Spinal cord (tissue), 10 donors: ENCODE measurements around the gene NUAK1. TPM values are rescaled to one million over a fixed set of nuclear protein-coding genes. Genes with fewer than 3 reads are reported as not detected.

Experiments used
- DNase-seq, 6 donors: peaks; one replicate each; pipeline versions ENCODE4 v3.0.0 to v3.0.0-alpha.2; 2013 to 2015; ENCODE audit warnings: low spot score in 6 of 6, low read depth in 4 of 6
- H3K27ac ChIP-seq: one replicate; pipeline ENCODE4 v1.5.1; 2013; ENCODE audit warnings: low read depth, low read length, control low read depth
- H3K27me3 ChIP-seq: one replicate; pipeline ENCODE4 v1.6.1; 2013; ENCODE audit warnings: low read length; ENCODE audit not compliant: control insufficient read depth, insufficient read depth
- H3K36me3 ChIP-seq: one replicate; pipeline ENCODE4 v1.6.1; 2013; ENCODE audit warnings: low read length; ENCODE audit not compliant: control insufficient read depth, insufficient read depth
- H3K4me1 ChIP-seq: one replicate; pipeline ENCODE4 v1.6.1; 2013; ENCODE audit warnings: low read length; ENCODE audit not compliant: control insufficient read depth, insufficient read depth
- H3K4me3 ChIP-seq: one replicate; pipeline ENCODE4 v1.5.1; 2013; ENCODE audit warnings: low read depth, low read length, control low read depth
- H3K9me3 ChIP-seq: one replicate; pipeline ENCODE4 v1.6.1; 2013; ENCODE audit warnings: low read length; ENCODE audit not compliant: control insufficient read depth, insufficient read depth
- WGBS: methylation state at CpG from one replicate; pipeline ENCODE4 v1.1.5; 2013; ENCODE audit warnings: missing lambda C conversion rate; ENCODE audit not compliant: insufficient coverage; 5-methylcytosine and 5-hydroxymethylcytosine counted together
- polyA plus RNA-seq, 2 donors: library from polyadenylated mRNA; unstranded; fragments of 120-200 nt; gene quantifications; one replicate each; pipeline ENCODE4 v1.2.1, GENCODE V29; 2013; ENCODE audit not compliant: insufficient read length in 2 of 2
- total RNA-seq, 2 donors: library from RNA; depleted of rRNA in 1 of 2; stranded (reverse); fragments of 120-200 nt in 1 of 2; fragments of >200 nt in 1 of 2; gene quantifications; one replicate each; pipeline versions ENCODE4 v1.2.3 to v1.2.4, GENCODE V29; 2013 to 2014
- donor health status: healthy.

Gene NUAK1
- total and polyA plus RNA-seq, 4 donors, result 20.1 to 57.9 (median 31.9) TPM

GRCh38 chr12:106125351-106126095 is 13.2 kb downstream of the NUAK1 start:
- Histone ChIP-seq H3K9me3 (no peaks in the 10 kb centered on the region), H3K4me1 (peaks cover 16% of the 10 kb centered on the region), H3K36me3 (no peaks in the 10 kb centered on the region), H3K27ac (no peak overlapping the region), H3K27me3 (no peaks in the 10 kb centered on the region), H3K4me3 (no peak overlapping the region)
- DNase-seq, result peak in 1 of 6 donors; percentile 89
- 80% methylated on average over 5 of the region's 9 CpGs for WGBS

- 38% methylated on average over 4 of the region's 10 CpGs for WGBS
- peaks cover 12% of the 10 kb centered on the region for H3K4me1 ChIP-seq
- H3K27ac ChIP-seq, result no peak overlapping the region
Observed at GRCh38 chr12:106123551-106124081, 15.1 kb downstream of the NUAK1 start.

GRCh38 chr12:106123110-106123509 is 15.6 kb downstream of the NUAK1 start:
- 94% methylated on average over 2 of the region's 5 CpGs for WGBS
- DNase-seq, result no peak
- H3K4me3 ChIP-seq, result no peak overlapping the region
- no peaks in the 10 kb centered on the region for H3K36me3 ChIP-seq
- H3K9me3 ChIP-seq, result no peaks in the 10 kb centered on the region
- no peak overlapping the region for H3K27ac ChIP-seq
- no peaks in the 10 kb centered on the region for H3K27me3 ChIP-seq
- peaks cover 12% of the 10 kb centered on the region for H3K4me1 ChIP-seq

More at GRCh38 chr12:106123551-106124081, 15.1 kb downstream of the NUAK1 start:
- no peak for DNase-seq
- H3K36me3 ChIP-seq, result no peaks in the 10 kb centered on the region
- no peaks in the 10 kb centered on the region for H3K27me3 ChIP-seq
- H3K9me3 ChIP-seq, result no peaks in the 10 kb centered on the region
- H3K4me3 ChIP-seq, result no peak overlapping the region

GRCh38 chr12:106122004-106122403 is 16.8 kb downstream of the NUAK1 start:
- H3K9me3 ChIP-seq, result no peaks in the 10 kb centered on the region
- 94% methylated on average over 2 of the region's 3 CpGs for WGBS
- peaks cover 9% of the 10 kb centered on the region for H3K4me1 ChIP-seq

GRCh38 chr12:106120519-106121105 is 18.1 kb downstream of the NUAK1 start:
- Histone ChIP-seq H3K27ac (no peak overlapping the region), H3K4me1 (peaks cover 14% of the 10 kb centered on the region), H3K4me3 (no peak overlapping the region), H3K27me3 (no peaks in the 10 kb centered on the region), H3K9me3 (no peaks in the 10 kb centered on the region), H3K36me3 (no peaks in the 10 kb centered on the region)
- 86% methylated on average over 7 of the region's 8 CpGs for WGBS
- no peak for DNase-seq

More at GRCh38 chr12:106122004-106122403, 16.8 kb downstream of the NUAK1 start:
- DNase-seq, result no peak
- H3K27me3 ChIP-seq, result no peaks in the 10 kb centered on the region
- no peak overlapping the region for H3K27ac ChIP-seq
- H3K4me3 ChIP-seq, result no peak overlapping the region
- H3K36me3 ChIP-seq, result no peaks in the 10 kb centered on the region

- Histone ChIP-seq H3K36me3 (no peaks in the 10 kb centered on the region), H3K4me3 (no peak overlapping the region), H3K27me3 (no peaks in the 10 kb centered on the region), H3K27ac (no peak overlapping the region), H3K4me1 (peaks cover 23% of the 10 kb centered on the region), H3K9me3 (no peaks in the 10 kb centered on the region)
- WGBS, result 73% methylated on average over 3 of the region's 9 CpGs
- no peak for DNase-seq
Observed at GRCh38 chr12:106119301-106119700, 19.5 kb downstream of the NUAK1 start.

- DNase-seq, result peak in 1 of 6 donors; percentile 54
- Histone ChIP-seq H3K27ac (no peak overlapping the region), H3K4me1 (peaks cover 28% of the 10 kb centered on the region), H3K4me3 (no peak overlapping the region), H3K9me3 (no peaks in the 10 kb centered on the region), H3K27me3 (no peaks in the 10 kb centered on the region), H3K36me3 (no peaks in the 10 kb centered on the region)
- WGBS, result 84% methylated on average over 6 of the region's 8 CpGs
Observed at GRCh38 chr12:106118381-106119130, 20.2 kb downstream of the NUAK1 start.

GRCh38 chr12:106115440-106115839 is 23.3 kb downstream of the NUAK1 start:
- WGBS, result 39% methylated on average over 6 of the region's 11 CpGs
- H3K9me3 ChIP-seq, result no peaks in the 10 kb centered on the region
- no peaks in the 10 kb centered on the region for H3K27me3 ChIP-seq
- peaks cover 50% of the 10 kb centered on the region for H3K4me1 ChIP-seq
- no peak overlapping the region for H3K4me3 ChIP-seq
- peak overlapping the region; percentile 7 for H3K27ac ChIP-seq
- peak in 1 of 6 donors; percentile 70 for DNase-seq
- H3K36me3 ChIP-seq, result no peaks in the 10 kb centered on the region

- H3K4me1 ChIP-seq, result peaks cover 54% of the 10 kb centered on the region
- WGBS, result 75% methylated on average over 3 of the region's 5 CpGs
- no peak overlapping the region for H3K4me3 ChIP-seq
Observed at GRCh38 chr12:106114447-106115068, 24.2 kb downstream of the NUAK1 start.

More at GRCh38 chr12:106114447-106115068, 24.2 kb downstream of the NUAK1 start:
- Histone ChIP-seq H3K27me3 (no peaks in the 10 kb centered on the region), H3K9me3 (no peaks in the 10 kb centered on the region), H3K27ac (peak overlapping the region; percentile 42), H3K36me3 (no peaks in the 10 kb centered on the region)
- DNase-seq, result no peak
